ENCODE results near the gene SLC17A7.

GRCh38 chr19:49474542-49474924 is 33.2 kb upstream of the SLC17A7 start:
- TF ChIP-seq POLR2A (IDR thresholded peaks at IDR 0.05; ENCODE audit: low read depth, low read length) (no peak), TAF1 (IDR thresholded peaks at IDR 0.05; ENCODE audit: borderline replicate concordance, low read depth, low read length) (no peak), POLR2AphosphoS5 (IDR thresholded peaks at IDR 0.05; ENCODE audit: low read depth, low read length) (no peak)

Data from GM12892 (cell line).